AG08395 (cell line): ENCODE measurements around the gene KLF16.

Source experiments
- DNase-seq: peaks from one replicate; pipeline ENCODE4 v3.0.0; 2012; ENCODE audit warnings: mixed read lengths, low spot score

Gene KLF16

DNA sequence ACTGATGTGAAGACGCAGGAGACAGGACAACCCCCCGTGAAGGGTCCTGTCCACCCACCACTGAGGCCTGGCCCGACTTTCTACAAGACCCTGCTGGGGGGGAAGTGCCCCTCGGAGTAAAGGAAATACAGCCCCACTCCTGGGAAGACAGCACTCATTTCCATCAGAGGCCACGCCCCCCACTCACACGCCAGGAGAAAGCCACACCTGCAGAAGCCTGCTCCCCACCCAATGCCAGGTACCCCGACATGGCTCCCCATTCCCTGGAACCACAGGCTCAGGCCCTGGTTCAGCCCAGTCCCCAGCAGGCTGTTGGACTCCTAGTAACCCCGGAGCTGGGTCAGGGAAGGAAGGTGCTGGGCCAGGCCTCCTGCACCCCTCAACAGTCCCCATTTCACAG lies 40.4 kb downstream of the KLF16 start:
- DNase-seq: no peak

DNA sequence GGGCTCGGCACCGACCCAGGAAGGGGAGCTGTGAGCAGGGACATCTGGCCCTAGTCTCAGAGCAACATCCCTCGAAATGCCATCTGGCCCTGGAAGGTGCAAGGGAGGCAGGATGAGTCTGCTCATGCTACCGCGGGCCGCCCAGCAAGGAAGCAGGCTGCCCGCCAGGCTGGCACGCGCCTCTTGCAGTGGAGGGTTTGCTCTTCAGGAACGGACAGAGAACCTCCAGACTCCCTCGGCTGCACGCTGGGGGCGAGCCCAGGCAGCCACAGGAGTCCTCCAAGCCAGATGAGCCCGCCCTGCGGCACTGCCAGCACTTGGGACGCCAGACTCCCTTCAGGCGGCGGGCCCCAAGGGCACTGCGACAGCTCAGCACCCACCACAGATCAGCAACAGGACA lies 41.2 kb downstream of the KLF16 start:
- DNase-seq: no peak

DNA sequence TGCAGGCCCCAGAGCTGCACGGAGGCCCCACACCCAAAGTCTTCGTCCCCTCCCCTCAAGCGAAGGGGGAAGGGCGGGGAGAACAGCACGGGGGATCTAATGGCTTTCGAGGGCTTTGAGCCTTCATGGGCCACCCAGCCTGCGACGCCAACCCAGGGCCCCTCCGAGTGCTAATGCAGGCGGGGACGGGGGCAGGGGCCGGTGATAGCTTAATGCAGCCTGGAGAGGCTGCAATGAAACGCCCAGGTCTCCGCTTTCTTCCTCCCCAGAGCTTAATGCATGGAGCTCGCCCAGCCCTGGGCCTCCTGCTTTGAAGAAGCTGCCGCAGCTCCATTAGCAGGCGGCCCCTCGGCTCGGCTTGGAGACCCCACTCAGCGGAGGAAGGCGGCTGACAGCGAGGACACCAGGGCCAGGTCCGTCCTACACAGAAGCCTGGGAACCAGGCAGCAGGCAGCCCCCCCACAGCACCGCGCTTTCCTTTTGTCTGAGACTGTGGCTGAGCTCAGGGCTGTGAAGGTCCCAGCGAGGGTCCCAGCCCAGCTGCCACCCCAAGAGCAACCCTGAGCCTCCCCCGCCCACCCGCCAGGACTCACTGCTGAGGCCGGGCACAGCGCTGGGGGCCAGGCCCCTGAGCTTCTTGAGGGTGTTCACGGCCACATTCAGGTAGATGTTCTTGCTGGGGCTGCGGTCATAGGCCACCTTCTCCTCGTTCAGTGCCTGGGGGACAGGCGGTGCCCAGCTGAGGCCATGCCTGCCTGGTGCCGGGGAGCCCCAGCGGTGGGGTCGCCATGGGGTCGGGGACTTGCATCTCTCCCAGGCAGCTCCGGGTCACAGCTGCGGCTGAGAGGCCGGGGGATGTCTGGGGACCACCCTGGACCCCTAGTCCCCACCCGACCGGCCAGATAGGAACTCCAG lies 43.8 kb downstream of the KLF16 start:
- DNase-seq: no peak

- no peak for DNase-seq
These were observed 44.7 kb downstream of the KLF16 start for GRCh38 chr19:1818549-1819195.

DNA sequence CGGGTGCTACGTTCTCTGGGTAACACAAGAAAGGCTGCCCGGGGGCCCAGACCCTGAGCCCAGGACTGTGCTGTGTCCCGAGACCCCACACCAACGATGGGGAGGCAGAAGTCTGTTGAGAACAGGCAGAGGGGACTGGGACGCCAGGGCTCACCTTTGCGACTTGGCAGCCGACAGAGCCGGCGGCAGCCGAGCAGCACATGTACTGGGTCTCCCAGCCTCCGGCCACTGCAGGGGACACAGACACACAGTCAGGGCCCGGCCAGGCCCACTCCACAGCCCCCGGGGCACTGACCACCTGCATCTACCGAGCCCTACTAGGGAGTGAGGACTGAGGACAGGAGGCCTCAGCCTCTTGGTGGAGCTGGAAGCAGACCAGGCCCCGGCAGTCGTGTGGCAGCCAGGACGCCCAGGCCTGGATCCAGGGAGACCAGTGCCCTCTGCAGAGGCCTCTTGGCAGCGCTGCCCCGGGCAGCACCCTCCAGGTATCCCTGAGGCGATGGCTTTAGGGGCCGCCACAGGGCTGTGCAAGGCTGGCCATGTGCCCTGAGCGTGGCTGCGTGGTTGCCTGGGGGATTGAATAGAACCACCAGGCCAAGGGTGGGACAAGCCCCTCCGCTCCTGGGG lies 45.7 kb downstream of the KLF16 start:
- DNase-seq: no peak

GRCh38 chr19:1816530-1817298 lies 46.7 kb downstream of the KLF16 start:
- DNase-seq: no peak

DNA sequence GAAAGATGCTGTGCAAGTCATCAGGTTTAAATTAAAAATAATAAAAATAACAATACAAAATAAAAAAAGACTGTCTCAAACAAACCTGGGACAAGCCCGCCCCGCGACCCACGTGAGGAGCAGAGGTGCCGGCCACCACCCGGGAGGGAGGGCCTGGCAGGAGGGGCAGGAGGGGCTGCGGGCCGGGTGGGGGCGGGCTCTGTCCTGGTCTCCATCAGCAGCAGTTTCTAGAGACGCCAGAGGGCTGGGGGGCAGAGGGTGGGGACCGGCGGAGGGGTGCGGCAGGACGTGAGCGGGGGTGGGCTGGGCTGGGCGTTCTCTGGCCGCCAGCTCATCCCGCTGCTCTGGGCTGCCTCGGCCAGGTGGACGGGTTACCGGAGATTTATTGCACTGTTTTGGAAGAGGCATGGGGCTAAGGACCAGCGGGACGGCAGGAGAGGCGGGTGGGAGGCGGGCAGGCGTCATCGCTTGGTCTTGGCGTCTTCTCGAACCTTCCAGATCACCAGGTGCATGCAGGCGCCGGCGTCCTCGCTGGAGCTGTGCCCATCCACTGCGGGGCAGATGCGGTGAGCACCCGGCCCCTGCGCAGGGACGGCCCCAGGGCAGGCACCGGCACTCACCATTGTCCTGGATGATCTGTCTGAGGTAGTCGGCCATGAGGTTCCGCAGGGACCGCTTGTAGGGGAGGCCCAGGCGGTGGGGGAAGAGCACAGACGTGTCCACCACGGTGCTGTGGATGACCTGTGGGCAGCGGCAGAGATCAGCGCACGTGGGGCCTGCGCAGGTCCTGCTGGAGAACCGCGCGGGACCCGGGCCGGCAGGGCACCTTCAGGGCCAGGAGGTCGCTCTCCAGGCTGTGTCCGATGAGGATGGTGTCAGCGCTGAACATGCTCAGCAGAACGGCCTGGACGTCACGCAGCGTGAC lies 47.5 kb downstream of the KLF16 start:
- no peak for DNase-seq

DNA sequence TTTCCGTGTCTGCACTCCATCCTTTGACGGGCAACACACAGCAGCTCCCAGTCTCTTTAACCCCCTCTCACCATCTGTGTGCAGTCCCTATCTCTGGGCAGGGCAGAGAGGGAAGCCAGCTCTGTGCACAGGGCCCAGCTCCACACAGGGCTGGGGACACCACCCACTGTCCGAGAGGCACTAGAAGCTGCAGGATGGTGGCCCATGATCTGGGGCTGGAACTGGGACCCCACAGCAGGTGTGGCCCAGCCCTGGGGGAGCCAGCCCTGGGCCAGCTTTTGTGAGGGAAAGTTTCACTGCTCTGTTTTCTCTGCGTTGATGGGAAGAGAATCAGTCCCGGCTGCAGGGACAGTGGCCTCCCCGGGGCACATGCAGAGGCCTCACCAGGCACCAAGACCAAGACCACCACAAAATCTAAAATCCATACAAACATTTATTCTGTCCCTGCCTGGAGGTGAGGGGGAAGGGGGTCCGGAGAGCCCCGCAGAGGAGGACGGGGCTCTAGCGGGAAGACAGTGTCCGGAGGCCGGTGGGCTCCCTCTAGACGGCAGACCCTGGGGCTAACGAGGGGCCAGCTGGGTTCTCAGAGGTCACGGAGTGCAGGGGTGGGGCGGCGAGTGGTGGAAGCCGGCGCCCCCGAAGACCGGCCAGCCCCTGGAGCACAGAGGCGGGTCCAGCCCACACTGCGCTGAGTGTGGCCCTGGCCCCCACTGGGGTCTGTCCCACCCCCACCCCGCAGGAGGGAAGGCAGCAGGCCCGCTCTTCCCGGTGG lies 48.4 kb downstream of the KLF16 start:
- DNase-seq: no peak

GRCh38 chr19:1814391-1814790 lies 49.0 kb downstream of the KLF16 start:
- no peak for DNase-seq

DNA sequence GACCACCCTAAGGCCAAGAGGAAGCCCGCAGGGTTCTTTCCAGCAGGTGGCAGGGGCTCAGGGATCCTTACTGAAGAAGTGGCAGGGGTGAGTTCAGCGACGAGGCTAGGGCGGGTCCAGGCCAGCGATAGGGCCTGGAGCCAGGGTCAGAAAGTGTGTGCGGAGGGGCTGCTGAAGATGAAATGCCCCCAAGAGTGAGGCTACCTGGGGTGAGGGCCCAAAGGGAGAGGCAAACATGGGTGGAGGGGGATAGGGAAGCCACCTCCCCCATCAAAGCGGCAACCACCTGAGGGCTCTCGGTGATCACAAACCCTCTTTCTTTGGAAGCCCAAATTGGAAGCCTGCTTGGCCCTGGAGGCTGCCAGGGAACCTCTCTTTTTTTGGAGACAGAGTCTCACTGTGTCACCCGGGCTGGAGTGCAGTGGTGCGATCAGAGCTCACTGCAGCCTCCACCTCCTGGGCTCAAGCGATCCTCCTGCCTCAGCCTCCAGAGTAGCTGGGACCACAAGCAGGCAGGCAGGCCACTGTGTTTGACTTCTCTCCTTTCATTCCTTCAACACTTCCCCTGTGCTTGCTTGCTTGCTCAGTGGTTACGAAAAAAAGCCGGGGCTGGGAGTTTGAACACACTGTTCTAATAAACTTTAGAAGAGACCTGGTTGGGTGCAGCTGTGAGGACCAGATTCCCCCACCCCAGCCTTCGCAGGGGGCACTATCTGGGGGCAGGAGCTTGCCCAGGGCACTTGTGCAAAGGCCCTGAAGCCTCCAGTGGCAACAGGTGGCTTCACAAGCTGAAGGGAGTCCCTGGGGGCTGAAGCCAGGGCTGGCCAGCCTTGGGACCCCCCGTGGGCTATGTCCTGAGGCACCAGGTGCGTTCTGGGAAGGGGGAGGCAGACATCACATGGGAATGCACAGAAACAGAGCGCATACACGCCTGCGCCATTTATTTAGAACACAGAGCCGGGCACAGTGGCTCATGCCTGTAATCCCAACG lies 49.9 kb downstream of the KLF16 start:
- no peak for DNase-seq

- peak; percentile 95 for DNase-seq
These were observed 50.8 kb downstream of the KLF16 start for GRCh38 chr19:1812426-1813191.

- peak; percentile 99 for DNase-seq
These were observed 51.4 kb downstream of the KLF16 start, which contains the start of gene ATP8B3 for GRCh38 chr19:1811942-1812425. TSS of gene ATP8B3 (minus strand) at chr19:1812276. CDS start at chr19:1811736, 540 bp downstream.

GRCh38 chr19:1811472-1811894 lies 51.9 kb downstream of the KLF16 start:
- DNase-seq: peak; percentile 71

DNA sequence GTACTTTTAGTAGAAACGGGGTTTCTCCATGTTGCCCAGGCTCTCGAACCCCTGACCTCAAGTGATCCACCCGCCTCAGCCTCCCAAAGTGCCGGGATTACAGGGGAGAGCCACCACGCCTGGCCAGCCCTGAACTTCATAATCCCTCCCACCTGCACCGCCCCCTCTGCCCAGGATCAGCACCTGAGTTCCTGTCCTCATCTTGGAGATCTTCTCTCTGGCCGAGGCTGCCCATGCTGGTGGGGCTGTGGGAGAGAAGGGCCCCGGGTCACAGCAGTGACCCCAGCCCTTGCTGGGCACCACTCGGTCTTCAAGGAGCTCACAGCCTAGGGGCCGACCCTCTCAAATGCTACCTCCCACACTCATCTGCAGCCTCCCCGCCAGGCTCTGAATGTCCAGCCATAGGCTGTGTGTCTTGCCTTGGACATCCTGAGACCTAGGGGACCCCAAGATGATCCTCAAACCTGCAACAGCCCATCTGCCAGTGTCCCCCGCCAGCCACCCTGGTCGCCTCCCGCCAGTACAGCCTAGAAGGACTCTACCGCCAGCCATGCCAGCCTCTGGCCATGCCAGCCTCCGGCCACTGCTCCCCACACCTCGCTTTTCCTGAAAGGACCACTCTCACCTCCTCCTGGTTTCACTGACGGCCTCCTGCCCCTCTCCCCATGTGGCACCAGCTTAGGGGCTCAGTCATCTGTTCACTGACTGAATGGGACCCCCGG lies 52.8 kb downstream of the KLF16 start:
- no peak for DNase-seq

GRCh38 chr19:1809678-1810077 lies 53.7 kb downstream of the KLF16 start:
- no peak for DNase-seq

GRCh38 chr19:1808395-1808731 lies 55.0 kb downstream of the KLF16 start:
- DNase-seq: no peak

- DNase-seq: no peak
These were observed 55.5 kb downstream of the KLF16 start for GRCh38 chr19:1807695-1808394.
